Measurements from ENCODE around the gene MDP1. TPM values are rescaled to one million over a fixed set of nuclear protein-coding genes. Genes with fewer than 3 reads are reported as not detected.

The MDP1 gene
- total and polyA plus RNA-seq, 2 of the 8 experiments (the other 6 are each of a cell fraction or from before 2014, with no cell fraction given): 17.7 to 32.2 TPM

DNA sequence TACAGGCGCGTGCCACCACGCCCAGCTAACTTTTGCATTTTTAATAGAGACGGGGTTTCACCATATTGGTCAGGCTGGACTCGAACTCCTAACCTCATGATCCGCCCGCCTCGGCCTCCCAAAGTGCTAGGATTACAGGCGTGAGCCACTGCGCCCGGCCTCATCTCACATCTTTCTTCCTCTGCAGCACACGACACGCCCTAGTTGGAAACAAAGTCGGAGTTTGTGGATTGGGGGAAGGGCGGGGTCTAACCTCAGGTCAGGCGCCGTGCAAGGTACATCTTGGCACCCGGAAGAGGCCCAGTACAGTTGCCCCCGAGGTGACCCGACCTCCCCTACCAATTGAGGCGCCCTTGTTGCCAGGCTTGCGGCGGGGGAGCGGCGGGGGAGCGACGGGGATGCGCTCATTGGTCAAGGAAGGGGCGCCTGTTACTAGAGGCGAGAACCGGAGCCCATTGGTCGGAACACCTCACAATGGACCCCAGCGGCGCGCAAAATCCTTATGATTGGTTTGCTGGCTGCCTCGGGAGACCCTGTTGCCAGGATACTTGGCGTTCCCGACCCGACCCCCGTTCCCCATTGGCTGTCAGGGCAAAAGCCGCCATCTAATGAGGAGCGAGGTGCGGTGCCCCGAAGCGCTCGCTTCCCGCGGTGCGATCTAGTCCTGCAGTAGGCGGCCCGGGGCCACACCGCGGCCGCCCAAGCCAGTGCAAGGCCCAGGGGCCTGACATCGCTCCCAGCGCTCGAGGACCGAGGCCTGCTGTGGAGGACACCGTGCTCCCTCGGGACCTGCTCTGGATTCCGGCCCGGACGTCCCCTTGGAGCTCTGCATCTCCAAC, 44.2 kb downstream of the MDP1 start, which contains the start of gene REC8 (continued):
- TF ChIP-seq NRF1 (IDR thresholded peaks at IDR 0.05; ENCODE audit: low read depth, low read length) (no peak), CBX5 (IDR thresholded peaks at IDR 0.05; ENCODE audit: low read depth, low read length) (no peak), POLR2A (IDR thresholded peaks at IDR 0.05; ENCODE audit: control extremely low read depth in 1 of 2, low read depth in 2 of 2, low read length in 2 of 2) (peak in 1 of 2 experiments; percentile 44; a peak in 1 of 3 replicates), CTCF (IDR thresholded peaks at IDR 0.05; ENCODE audit: control extremely low read depth in 1 of 3, insufficient read depth in 1 of 3, low read depth in 1 of 3, low read length in 3 of 3) (peak in 1 of 3 experiments; percentile 7; a peak in 1 of 4 replicates), PHF8 (conservative IDR thresholded peaks at IDR 0.05; ENCODE audit: low read depth, low read length) (peak; percentile 58; the same call in 1 of the 2 replicates), POLR2AphosphoS5 (IDR thresholded peaks at IDR 0.05; ENCODE audit: low read depth, low read length) (no peak; the same call in none of the 2 replicates), RXRA (IDR thresholded peaks at IDR 0.05; ENCODE audit: insufficient read depth, low read depth, low read length) (peak; percentile 97), TCF12 (IDR thresholded peaks at IDR 0.05; ENCODE audit: low read depth, low read length) (0 out of 2 replicates have a peak, but pooled peaks have one; percentile 20), HDAC2 (IDR thresholded peaks at IDR 0.05; ENCODE audit: borderline replicate concordance in 1 of 2, low read depth in 2 of 2, low read length in 2 of 2) (peak; percentile 13 to 46; a peak in 1 of 4 replicates), TAF7 (optimal IDR thresholded peaks at IDR 0.05; ENCODE audit: borderline replicate concordance, low read depth, low read length) (peak; percentile 41), EP300 (IDR thresholded peaks at IDR 0.05; ENCODE audit: borderline replicate concordance in 1 of 2, low read depth in 2 of 2, low read length in 2 of 2) (peak in 1 of 2 experiments; percentile 69; a peak in 1 of 3 replicates), KDM1A (IDR thresholded peaks at IDR 0.05; ENCODE audit: borderline replicate concordance, low read length) (peak; percentile 84; the same call in 1 of the 2 replicates), RFX5 (IDR thresholded peaks at IDR 0.05; ENCODE audit: borderline replicate concordance, low read depth, low read length) (peak; percentile 75), SIN3A (conservative IDR thresholded peaks at IDR 0.05 in 1 of 2, IDR thresholded peaks at IDR 0.05 in 1 of 2; ENCODE audit: low read depth in 1 of 2, low read length in 2 of 2) (peak in 1 of 2 experiments; percentile 87; a peak in 2 of 4 replicates)
- TF ChIP-seq, protein P1, sequence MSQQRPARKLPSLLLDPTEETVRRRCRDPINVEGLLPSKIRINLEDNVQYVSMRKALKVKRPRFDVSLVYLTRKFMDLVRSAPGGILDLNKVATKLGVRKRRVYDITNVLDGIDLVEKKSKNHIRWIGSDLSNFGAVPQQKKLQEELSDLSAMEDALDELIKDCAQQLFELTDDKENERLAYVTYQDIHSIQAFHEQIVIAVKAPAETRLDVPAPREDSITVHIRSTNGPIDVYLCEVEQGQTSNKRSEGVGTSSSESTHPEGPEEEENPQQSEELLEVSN (IDR thresholded peaks at IDR 0.05): peak; percentile 73

Measured in H1 (cell line).